ENCODE measurements around the gene RHBDL2.
A peak's percentile ranks its signal among the peaks of the same experiment; 100 is the strongest.
"Not testable (repeated sequence)": the region's sequence is repeated elsewhere in the genome, so short reads cannot be mapped to it uniquely, and the experiment has no call there.

RHBDL2 gene

DNA sequence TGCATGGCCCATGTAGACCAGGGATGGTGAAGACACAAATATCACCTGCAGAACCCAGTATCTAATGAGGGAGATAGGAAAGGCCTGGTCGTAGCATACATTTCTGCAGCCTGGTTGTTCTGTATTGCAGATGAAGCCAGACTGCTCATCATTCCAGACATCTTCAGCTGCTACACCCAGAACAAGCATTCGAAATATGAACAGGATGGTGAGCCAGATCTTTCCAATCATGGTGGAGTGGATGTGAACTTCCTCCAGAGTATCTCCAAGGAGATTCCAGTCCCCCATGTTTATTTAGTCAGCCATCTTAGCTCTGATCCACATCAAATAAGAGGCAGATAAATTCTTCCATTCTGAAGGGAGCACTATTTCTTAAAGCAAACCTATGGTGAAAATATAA lies 65.8 kb downstream of the RHBDL2 start:
- no peak for DNase-seq (ENCODE audit: low read depth, low spot score)

- DNase-seq (ENCODE audit: low read depth, low spot score) = peak; percentile 82
Measured at GRCh38 chr1:38873027-38873969, 68.3 kb downstream of the RHBDL2 start, which contains the start of gene MYCBP. Gene MYCBP (minus strand): TSS chr1:38873348. CDS start chr1:38873305, 43 bp downstream.

GRCh38 chr1:38872401-38873026 lies 69.1 kb downstream of the RHBDL2 start:
- no peak for DNase-seq (ENCODE audit: low read depth, low spot score)

DNA sequence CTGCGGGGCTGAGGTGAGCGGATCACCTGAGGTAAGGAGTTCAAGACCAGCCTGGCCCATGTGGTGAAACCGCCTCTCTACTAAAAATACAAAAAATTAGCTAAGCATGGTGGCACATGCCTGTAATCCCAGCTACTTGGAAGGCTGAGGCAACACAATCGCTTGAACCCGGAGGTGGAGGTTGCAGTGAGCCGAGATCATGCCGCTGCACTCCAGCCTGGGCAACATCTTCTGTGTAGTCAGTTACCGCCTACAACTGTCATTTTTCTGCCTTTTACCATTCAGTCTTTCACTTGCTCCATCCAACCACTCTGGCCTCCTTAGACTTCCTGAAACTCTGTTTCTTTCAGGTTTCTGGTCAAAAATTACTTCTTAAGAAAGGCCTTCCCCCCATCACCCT lies 70.6 kb downstream of the RHBDL2 start:
- DNase-seq (ENCODE audit: low read depth, low spot score) = no peak

DNA sequence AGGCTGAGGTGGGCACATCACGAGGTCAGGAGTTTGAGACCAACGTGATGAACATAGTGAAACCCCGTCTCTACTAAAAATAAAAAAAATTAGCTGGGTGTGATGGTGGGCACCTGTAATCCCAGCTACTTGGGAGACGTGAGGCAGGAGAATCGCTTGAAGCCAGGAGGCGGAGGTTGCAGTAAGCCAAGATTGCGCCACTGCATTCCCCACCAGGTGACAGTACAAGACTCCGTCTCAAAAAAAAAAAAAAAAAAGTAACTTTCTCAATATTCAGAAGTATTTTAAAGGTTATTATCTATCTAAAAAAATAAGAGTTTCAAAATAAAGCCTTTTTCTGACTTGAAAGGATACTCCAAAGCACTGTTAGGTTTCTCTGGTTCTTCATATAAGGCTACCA lies 74.4 kb downstream of the RHBDL2 start:
- no peak for DNase-seq (ENCODE audit: low read depth, low spot score)

DNA sequence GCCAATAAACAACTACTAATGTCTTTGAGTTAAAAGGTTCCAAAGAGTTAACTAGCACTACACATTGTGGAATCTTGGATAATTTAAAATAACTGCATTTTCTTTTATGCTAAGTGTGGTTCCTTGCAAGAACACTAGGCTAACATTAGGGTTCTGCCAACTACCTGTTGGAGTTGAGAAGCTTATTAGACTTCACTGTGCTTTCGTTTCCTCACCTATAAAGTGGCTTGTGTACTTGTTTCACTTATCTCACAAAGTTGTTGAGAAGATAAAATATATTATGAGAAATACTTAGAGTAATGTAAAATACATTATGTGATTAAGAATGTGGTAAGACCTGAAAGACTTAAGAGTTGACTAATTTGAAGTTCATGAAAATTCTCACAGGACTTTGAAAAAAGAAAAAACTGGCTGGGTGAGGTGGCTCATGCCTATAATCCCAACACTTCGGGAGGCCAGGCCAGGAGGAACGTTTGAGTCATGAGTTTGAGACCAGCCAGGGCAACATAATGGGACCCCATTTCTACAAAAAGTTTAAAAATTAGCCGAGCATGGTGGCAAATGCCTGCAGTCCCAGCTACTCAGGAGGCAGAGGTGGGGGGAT lies 76.4 kb downstream of the RHBDL2 start:
- no peak for DNase-seq (ENCODE audit: low read depth, low spot score)

- DNase-seq (ENCODE audit: low read depth, low spot score) = no peak
Measured at GRCh38 chr1:38860454-38860795, 81.2 kb downstream of the RHBDL2 start.

DNA sequence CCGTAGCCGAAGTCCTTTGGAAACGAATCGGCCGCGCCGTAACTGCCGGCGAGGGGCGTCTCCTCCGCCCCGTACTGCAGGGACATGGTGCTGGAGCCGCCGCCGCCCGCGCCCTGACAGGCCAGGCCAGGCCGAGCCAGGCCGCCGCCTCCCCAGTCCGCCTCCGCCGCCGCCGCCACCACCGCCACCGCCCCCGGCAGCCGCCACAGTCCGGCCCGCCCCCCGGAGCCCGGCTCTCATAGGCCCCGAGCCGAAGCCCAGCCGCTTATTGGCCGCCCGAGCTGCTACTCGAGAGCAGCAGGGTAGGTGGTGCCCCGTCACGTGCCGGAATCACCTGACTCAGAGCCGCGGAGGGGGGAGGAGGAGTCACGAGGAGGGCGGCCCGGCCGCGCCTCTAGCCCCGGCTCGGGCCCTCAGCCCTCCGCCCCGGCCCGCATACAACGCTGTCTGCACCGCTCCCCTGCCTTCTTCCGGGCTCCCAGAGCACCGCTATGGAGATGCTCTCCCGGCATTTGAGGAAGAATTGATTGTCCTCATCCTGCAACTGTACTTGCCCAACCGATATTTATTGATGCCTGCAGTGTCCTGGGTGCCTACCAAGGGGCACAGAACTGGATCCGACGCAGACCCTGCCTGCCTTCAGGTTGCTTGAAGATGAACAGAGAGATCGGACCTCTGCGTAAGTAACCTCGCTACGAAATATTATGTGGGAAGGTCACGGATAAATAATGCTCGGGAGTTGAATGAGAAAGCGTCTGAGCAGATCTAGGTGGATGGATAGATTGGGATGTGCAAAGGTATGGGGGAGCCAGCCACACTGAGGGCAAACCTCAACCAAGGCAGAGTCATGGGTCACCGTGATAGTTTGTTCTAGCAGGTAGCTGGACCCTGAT lies 81.8 kb downstream of the RHBDL2 start, which contains the start of gene RRAGC:
Gene RRAGC (minus strand): TSS at position 212 of the 893 bp plus-strand sequence. CDS start 126 bp downstream, at position 86.
- peak; percentile 96 for DNase-seq (ENCODE audit: low read depth, low spot score)

DNA sequence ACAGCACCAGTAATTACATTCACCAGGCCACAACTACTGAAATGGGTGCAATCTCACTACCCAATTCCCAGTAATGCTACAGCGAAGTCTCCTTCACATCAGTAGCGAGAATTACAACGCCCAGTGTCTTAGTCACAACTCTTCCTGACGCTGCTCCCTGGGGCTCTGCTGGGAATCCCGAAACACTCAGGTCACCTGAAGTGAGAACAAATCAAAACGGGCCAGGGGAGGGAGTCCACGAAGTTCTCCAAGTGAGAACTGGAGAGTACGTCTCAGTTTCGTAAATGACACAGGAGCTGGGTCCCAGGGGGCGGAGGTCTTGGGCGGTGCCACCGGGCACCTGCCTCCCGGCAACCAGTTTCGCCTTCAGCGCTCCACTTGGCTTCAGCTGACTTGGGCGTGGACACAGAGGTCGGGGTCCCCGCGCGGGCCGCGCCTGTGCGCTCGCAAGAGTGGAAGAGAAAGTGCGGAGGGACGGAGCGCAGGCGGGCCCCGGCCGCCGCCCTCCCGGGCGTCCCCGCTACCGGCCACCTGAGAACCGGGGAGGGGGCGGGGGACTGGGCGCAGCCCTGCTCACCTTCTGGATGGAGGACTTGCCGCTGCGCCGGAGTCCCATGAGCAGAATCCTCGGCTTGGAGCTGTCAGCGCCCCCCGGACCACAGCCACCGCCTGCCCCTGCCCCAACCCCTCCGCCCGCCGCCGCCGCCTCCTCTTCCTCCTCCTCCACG lies 82.6 kb downstream of the RHBDL2 start:
- DNase-seq (ENCODE audit: low read depth, low spot score) = no peak

DNA sequence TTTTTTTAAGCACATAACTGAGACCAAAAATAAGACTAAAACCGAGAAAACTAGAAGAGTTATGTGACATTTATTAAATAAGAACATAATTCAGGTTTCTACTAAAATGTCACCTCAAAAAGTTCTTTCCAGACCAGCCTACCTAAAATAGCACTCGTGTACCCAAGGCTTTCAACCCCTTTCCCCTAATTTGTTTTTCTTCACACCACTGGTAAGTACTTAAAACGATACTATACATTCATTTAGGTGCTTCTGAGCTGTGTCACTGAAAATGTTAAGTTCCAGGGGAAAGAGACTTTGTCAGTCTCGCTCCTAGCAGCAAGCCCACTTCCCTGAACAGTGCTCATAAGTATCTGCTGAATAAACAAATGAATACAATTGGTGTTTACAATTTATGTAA lies 88.8 kb downstream of the RHBDL2 start:
- DNase-seq (ENCODE audit: low read depth, low spot score) = no peak

GRCh38 chr1:38848071-38848470 lies 93.6 kb downstream of the RHBDL2 start:
- no peak for DNase-seq (ENCODE audit: low read depth, low spot score)

GRCh38 chr1:38846210-38846609 lies 95.4 kb downstream of the RHBDL2 start:
- DNase-seq (ENCODE audit: low read depth, low spot score) = no peak

GRCh38 chr1:38845088-38845487 lies 96.5 kb downstream of the RHBDL2 start:
- DNase-seq (ENCODE audit: low read depth, low spot score) = not testable (repeated sequence)

GRCh38 chr1:38840281-38840680 lies 101.3 kb downstream of the RHBDL2 start:
- no peak for DNase-seq (ENCODE audit: low read depth, low spot score)

DNA sequence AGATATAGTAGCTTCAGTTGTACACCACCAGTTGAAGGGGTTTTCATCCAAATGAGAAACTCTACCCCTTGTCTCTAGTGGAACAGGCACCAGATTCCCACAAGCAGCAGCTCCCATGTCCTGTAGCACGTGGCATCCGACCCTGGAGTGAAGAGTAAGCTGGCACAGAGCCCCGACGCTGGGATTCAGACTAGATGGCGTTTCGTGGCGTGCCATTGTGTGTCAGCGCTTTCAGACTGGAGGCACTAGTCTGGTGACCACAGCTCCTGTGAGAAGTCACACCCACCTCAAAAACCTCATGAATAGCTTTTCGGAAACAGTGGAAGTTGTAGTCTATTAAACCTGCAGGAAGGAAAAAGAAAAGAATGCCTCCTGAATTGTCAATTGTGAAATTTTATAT lies 102.3 kb downstream of the RHBDL2 start:
- no peak for DNase-seq (ENCODE audit: low read depth, low spot score)

- not testable (repeated sequence) for DNase-seq (ENCODE audit: low read depth, low spot score)
Measured at GRCh38 chr1:38836316-38836715, 105.3 kb downstream of the RHBDL2 start.
